H1 (cell line): ENCODE measurements around the gene SMAD7. TPM values are rescaled to one million over a fixed set of nuclear protein-coding genes. Genes with fewer than 3 reads are reported as not detected.

Experiments
- CTCF ChIA-PET: fragments of 300-600 bp; sonication (Branson Sonifier 250); formaldehyde crosslinking; loops from one replicate; lab custom pipeline; 2021; ENCODE audit not compliant: partially characterized antibody; lab: Charles Lee
- POLR2A ChIA-PET: fragments of 300-600 bp; sonication (Branson Sonifier 250); formaldehyde crosslinking; loops from one replicate; lab custom pipeline; 2021; ENCODE audit warnings: inconsistent platforms; ENCODE audit not compliant: partially characterized antibody; lab: Charles Lee
- DNase-seq, 2 experiments: peaks; one replicate each; pipeline versions ENCODE4 v3.0.0 to v3.0.0-alpha.2; 2010 to 2022; ENCODE audit warnings: low spot score in 2 of 2, low read depth in 1 of 2, mixed read lengths in 1 of 2
- FAIRE-seq: peaks from 2 replicates; lab custom pipeline; 2011; peaks lifted over from hg19 to GRCh38; lab: Jason Lieb, UNC
- H2AFZ ChIP-seq: 2 replicates; pipeline ENCODE4 v1.8.1; 2012; ENCODE audit warnings: low read length, inconsistent platforms
- H2AK5ac ChIP-seq: 2 replicates; pipeline ENCODE4 v1.6.1; 2013; ENCODE audit warnings: low read depth, low read length
- H2BK120ac ChIP-seq: replicated peaks from 2 replicates; pipeline ENCODE3; 2013; ENCODE audit warnings: low read depth, low read length, inconsistent platforms
- H2BK12ac ChIP-seq: 2 replicates; pipeline ENCODE4 v1.6.1; 2013; ENCODE audit warnings: low read depth, low read length
- H2BK15ac ChIP-seq: 2 replicates; pipeline ENCODE4 v1.6.1; 2013; ENCODE audit warnings: low read length
- H2BK20ac ChIP-seq: 2 replicates; pipeline ENCODE4 v1.6.1; 2013; ENCODE audit warnings: low read length
- H2BK5ac ChIP-seq: 2 replicates; pipeline ENCODE4 v1.6.1; 2013; ENCODE audit warnings: low read depth, low read length
- H3K14ac ChIP-seq: 2 replicates; pipeline ENCODE4 v1.6.1; 2013; ENCODE audit warnings: inconsistent platforms; ENCODE audit not compliant: insufficient read length
- H3K18ac ChIP-seq: 2 replicates; pipeline ENCODE4 v1.6.1; 2013; ENCODE audit warnings: low read length; ENCODE audit errors: extremely low read depth
- H3K23ac ChIP-seq: 2 replicates; pipeline ENCODE4 v1.6.1; 2013; ENCODE audit warnings: inconsistent platforms; ENCODE audit not compliant: insufficient read length
- H3K23me2 ChIP-seq: 2 replicates; pipeline ENCODE4 v1.6.1; 2013; ENCODE audit warnings: low read depth, low read length
- H3K27ac ChIP-seq: 2 replicates; pipeline ENCODE4 v1.6.1; 2011; ENCODE audit warnings: low read depth, low read length, inconsistent platforms
- H3K27me3 ChIP-seq, 4 experiments: replicated peaks in 1 of 4; 1 replicate in 1 of 4; 2 replicates in 3 of 4; pipeline versions ENCODE4 v1.6.1 to v1.8.1; 2011 to 2013; ENCODE audit warnings: low read length in 3 of 4, mild to moderate bottlenecking in 3 of 4, inconsistent platforms in 2 of 4, mixed read lengths in 2 of 4, moderate library complexity in 1 of 4; ENCODE audit not compliant: control insufficient read depth in 3 of 4, insufficient read depth in 3 of 4; ENCODE audit errors: extremely low read depth in 1 of 4
- H3K36me3 ChIP-seq, 4 experiments: 2 replicates each; pipeline versions ENCODE4 v1.6.1 to v1.8.1; 2011 to 2013; ENCODE audit warnings: mild to moderate bottlenecking in 4 of 4, low read length in 3 of 4, moderate library complexity in 2 of 4, control low read depth in 1 of 4, inconsistent platforms in 1 of 4; ENCODE audit not compliant: insufficient read depth in 4 of 4, control insufficient read depth in 2 of 4
- H3K4ac ChIP-seq: replicated peaks from 2 replicates; pipeline ENCODE3; 2013; ENCODE audit warnings: low read length, low read depth, mixed read lengths, inconsistent platforms; ENCODE audit not compliant: insufficient read length
- H3K4me1 ChIP-seq, 4 experiments: replicated peaks in 1 of 4; 1 replicate in 1 of 4; 2 replicates in 3 of 4; pipeline versions ENCODE4 v1.6.1 to v1.8.1; 2011 to 2013; ENCODE audit warnings: low read length in 3 of 4, inconsistent platforms in 2 of 4, mixed read lengths in 1 of 4; ENCODE audit not compliant: insufficient read depth in 4 of 4, control insufficient read depth in 3 of 4
- H3K4me2 ChIP-seq, 2 experiments: 2 replicates each; pipeline versions ENCODE4 v1.6.1 to v1.8.1; 2011 to 2013; ENCODE audit warnings: low read depth in 2 of 2, low read length in 2 of 2, control low read depth in 1 of 2, inconsistent platforms in 1 of 2, mild to moderate bottlenecking in 1 of 2; ENCODE audit not compliant: insufficient read depth in 1 of 2
- H3K4me3 ChIP-seq, 4 experiments: fragments of 200-600, 300-600 bp in 1 of 4; sonication (generic), shearing (Covaris generic), sonication (Bioruptor Twin) in 1 of 4; 2 replicates each; pipeline versions ENCODE4 v1.5.1 to v1.8.1; 2011 to 2016; ENCODE audit warnings: low read length in 4 of 4, low read depth in 3 of 4, control low read depth in 2 of 4, inconsistent platforms in 2 of 4, mild to moderate bottlenecking in 2 of 4, mixed read lengths in 1 of 4, moderate library complexity in 1 of 4; ENCODE audit not compliant: insufficient read depth in 2 of 4; ENCODE audit errors: extremely low read depth in 1 of 4
- H3K56ac ChIP-seq: replicated peaks from 2 replicates; pipeline ENCODE3; 2013; ENCODE audit warnings: low read depth, mild to moderate bottlenecking, mixed read lengths, low read length, inconsistent platforms; ENCODE audit not compliant: insufficient read length
- H3K79me1 ChIP-seq: 2 replicates; pipeline ENCODE4 v1.6.1; 2013; ENCODE audit warnings: low read depth, low read length, control low read depth
- H3K79me2 ChIP-seq, 2 experiments: 2 replicates each; pipeline versions ENCODE4 v1.6.1 to v1.8.1; 2012 to 2013; ENCODE audit warnings: low read length in 2 of 2, mild to moderate bottlenecking in 2 of 2, inconsistent platforms in 1 of 2; ENCODE audit not compliant: insufficient read depth in 2 of 2, control insufficient read depth in 1 of 2
- H3K9ac ChIP-seq, 4 experiments: replicated peaks in 1 of 4; 1 replicate in 1 of 4; 2 replicates in 3 of 4; pipeline versions ENCODE4 v1.6.1 to v1.8.1; 2011 to 2013; ENCODE audit warnings: low read depth in 3 of 4, low read length in 3 of 4, control low read depth in 2 of 4, mild to moderate bottlenecking in 2 of 4, moderate library complexity in 2 of 4, inconsistent platforms in 1 of 4; ENCODE audit errors: extremely low read depth in 1 of 4
- H3K9me3 ChIP-seq, 2 experiments: 2 replicates each; pipeline versions ENCODE4 v1.6.1 to v1.8.1; 2012 to 2013; ENCODE audit warnings: mild to moderate bottlenecking in 2 of 2, moderate library complexity in 2 of 2, control low read depth in 1 of 2, inconsistent platforms in 1 of 2, low read depth in 1 of 2, low read length in 1 of 2, mixed read lengths in 1 of 2; ENCODE audit not compliant: insufficient read depth in 2 of 2
- H4K20me1 ChIP-seq, 2 experiments: replicated peaks in 1 of 2; 2 replicates each; pipeline versions ENCODE3 to v1.8.1; 2011 to 2013; ENCODE audit warnings: inconsistent platforms in 2 of 2, low read length in 2 of 2, mild to moderate bottlenecking in 1 of 2; ENCODE audit not compliant: insufficient read depth in 2 of 2, control insufficient read depth in 1 of 2
- H4K5ac ChIP-seq: 2 replicates; pipeline ENCODE4 v1.6.1; 2013; ENCODE audit warnings: low read length, low read depth, mixed read lengths, inconsistent platforms; ENCODE audit not compliant: insufficient read length
- H4K8ac ChIP-seq: 2 replicates; pipeline ENCODE4 v1.8.0; 2013; ENCODE audit warnings: mild to moderate bottlenecking, moderate library complexity, low read length, inconsistent platforms; ENCODE audit not compliant: insufficient read depth; ENCODE audit errors: extremely low read depth
- H4K91ac ChIP-seq: replicated peaks from 2 replicates; pipeline ENCODE3; 2013; ENCODE audit warnings: low read length, mixed read lengths, inconsistent platforms; ENCODE audit not compliant: insufficient read length
- CEBPB ChIP-seq: IDR thresholded peaks from 2 replicates; pipeline ENCODE4 v1.6.1; 2012; ENCODE audit warnings: low read depth, low read length
- EZH2 ChIP-seq: fragments of 200-600 bp; sonication (generic); IDR thresholded peaks from 2 replicates; pipeline ENCODE4 v1.7.1; 2012; ENCODE audit warnings: low read depth, mild to moderate bottlenecking, moderate library complexity, low read length, inconsistent platforms; ENCODE audit not compliant: severe bottlenecking
- RAD21 ChIP-seq, 2 experiments: IDR thresholded peaks in 1 of 2; conservative IDR thresholded peaks in 1 of 2; 2 replicates each; pipeline ENCODE4 v1.6.1; 2011; ENCODE audit warnings: low read depth in 2 of 2, low read length in 2 of 2, improper control_type of control experiment in 1 of 2, inconsistent platforms in 1 of 2, mild to moderate bottlenecking in 1 of 2, moderate library complexity in 1 of 2
- SAP30 ChIP-seq: fragments of 300-600 bp; sonication (generic); IDR thresholded peaks from 2 replicates; pipeline ENCODE4 v1.7.1; 2012; ENCODE audit warnings: low read length, moderate library complexity, mild to moderate bottlenecking, inconsistent platforms; ENCODE audit not compliant: insufficient read depth, insufficient replicate concordance
- SIX5 ChIP-seq: IDR thresholded peaks from 2 replicates; pipeline ENCODE4 v1.6.1; 2011; ENCODE audit warnings: mild to moderate bottlenecking, low read depth, low read length
- SP1 ChIP-seq: IDR thresholded peaks from 2 replicates; pipeline ENCODE4 v1.6.1; 2011; ENCODE audit warnings: low read depth, low read length
- YY1 ChIP-seq: IDR thresholded peaks from 2 replicates; pipeline ENCODE4 v1.6.1; 2011; ENCODE audit warnings: low read depth, mild to moderate bottlenecking, low read length
- WGBS, 2 experiments: shearing (Covaris generic) in 1 of 2; methylation state at CpG; one replicate each; pipeline versions ENCODE4 v1.1.6 to v1.1.7; 2013 to 2015; ENCODE audit warnings: low lambda C conversion rate in 2 of 2, mixed read lengths in 2 of 2, inconsistent platforms in 1 of 2, low coverage in 1 of 2, missing lambda C conversion rate in 1 of 2; ENCODE audit not compliant: insufficient replicate concordance in 2 of 2, insufficient coverage in 1 of 2, insufficient read length in 1 of 2; ENCODE audit errors: extremely low coverage in 1 of 2, missing lambda C conversion rate in 1 of 2; 5-methylcytosine and 5-hydroxymethylcytosine counted together
- polyA plus RNA-seq, 7 experiments: library from polyadenylated mRNA; depleted of rRNA in 3 of 7; stranded (reverse) in 5 of 7; unstranded in 2 of 7; fragments of >200 nt in 5 of 7; fragments of 200-250 nt in 2 of 7; gene quantifications; 1 replicate in 5 of 7; 2 replicates in 1 of 7; 4 replicates in 1 of 7; pipeline versions ENCODE4 v1.2.1 to v1.2.3, GENCODE V29; 2011 to 2013; ENCODE audit warnings: missing spikeins in 2 of 7, mixed read lengths in 2 of 7
- total RNA-seq: library from RNA; stranded (reverse); fragmentation: NEBNext Ultra II Directional; extraction: Animal tissue kit (Norgen Biotek cat#: 25700); gene quantifications from 2 replicates; pipeline ENCODE4 v1.2.1, GENCODE V29; 2021
- TF ChIP-seq, protein P1 (sequence below): IDR thresholded peaks from 2 replicates; pipeline ENCODE4 v1.6.1; 2011; ENCODE audit warnings: low read depth, mild to moderate bottlenecking, low read length; ENCODE audit not compliant: insufficient read depth

SMAD7 gene
- total and polyA plus RNA-seq, 2 of the 8 experiments (the other 6 are each of a cell fraction or from before 2014, with no cell fraction given), result 6.5 to 15.5 TPM

DNA sequence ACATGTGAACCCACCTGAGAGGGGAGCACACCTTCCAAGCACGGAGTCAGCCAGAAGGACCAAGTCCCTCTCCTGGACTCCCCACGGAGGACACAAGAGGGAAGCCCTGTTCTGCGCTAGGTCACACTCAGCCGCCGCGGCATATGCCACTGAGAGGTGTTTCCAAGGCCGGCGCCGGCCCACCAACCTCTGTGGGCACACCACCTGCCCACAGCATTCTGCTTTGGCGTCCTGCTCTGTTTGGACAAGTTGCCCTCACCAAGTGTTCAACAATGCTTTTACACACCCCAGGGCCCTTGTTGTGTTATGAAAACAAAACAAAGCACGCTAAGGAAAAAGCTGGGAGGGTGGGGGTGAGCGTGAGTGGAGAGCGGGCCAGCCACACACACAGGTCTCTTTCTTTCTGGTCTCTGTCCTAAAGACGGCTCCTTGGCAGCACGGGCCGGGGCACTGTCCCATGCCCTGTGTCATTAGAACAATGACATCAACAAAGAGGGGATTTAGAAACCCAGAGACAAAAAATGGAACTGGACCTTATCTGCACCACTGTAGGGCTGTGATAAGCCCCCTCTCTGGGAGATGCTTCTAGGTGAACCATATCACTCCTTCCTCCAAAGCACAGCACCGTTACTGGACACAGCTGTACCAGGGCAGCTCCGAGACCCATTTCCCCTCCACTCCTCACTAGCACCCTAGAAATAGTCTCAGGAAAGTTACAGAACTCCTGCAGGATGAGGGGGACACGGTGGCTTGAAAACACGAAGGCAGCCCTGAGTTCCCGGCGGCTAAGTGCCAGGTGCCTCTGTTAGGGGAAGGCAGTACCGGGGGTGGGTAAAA is 17.0 kb downstream of the SMAD7 start:
- H2BK15ac ChIP-seq, result 0 out of 2 replicates have a peak overlapping the region, but pooled peaks have one; percentile 72
- H3K4me1 ChIP-seq, result peaks cover 29 to 63% (median 45%) of the 10 kb centered on the region in 4 experiments
- no peak overlapping the region for H4K91ac ChIP-seq
- TF ChIP-seq RAD21 (IDR thresholded peaks at IDR 0.05 in 1 of 2, conservative IDR thresholded peaks at IDR 0.05 in 1 of 2; ENCODE audit: low read depth in 2 of 2, low read length in 2 of 2) (no peak), SIX5 (no peak), SAP30 (no peak), CEBPB (no peak), YY1 (no peak), SP1 (no peak), EZH2 (no peak)
- TF ChIP-seq, protein P1, sequence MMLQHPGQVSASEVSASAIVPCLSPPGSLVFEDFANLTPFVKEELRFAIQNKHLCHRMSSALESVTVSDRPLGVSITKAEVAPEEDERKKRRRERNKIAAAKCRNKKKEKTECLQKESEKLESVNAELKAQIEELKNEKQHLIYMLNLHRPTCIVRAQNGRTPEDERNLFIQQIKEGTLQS, result no peak
- H4K8ac ChIP-seq, result no peak overlapping the region
- no peaks in the 10 kb centered on the region for H3K36me3 ChIP-seq
- CTCF ChIA-PET, result interaction anchor here (0.7 to 2.2 kb wide), 8 partner anchors 9 to 304 kb away, joined by 3 to 7 read pairs (median 4); no protein-coding TSS in a partner anchor
- POLR2A ChIA-PET, result interaction anchor here (0.8 to 1.5 kb wide), 7 partner anchors 10 to 30 kb away, joined by 3 to 5 read pairs (median 3); no protein-coding TSS in a partner anchor
- H3K79me2 ChIP-seq, result peaks cover 19 to 96% of the 10 kb centered on the region in 2 experiments
- no peaks in the 10 kb centered on the region for H3K23me2 ChIP-seq
- no peak overlapping the region for H3K27ac ChIP-seq
- H2AFZ ChIP-seq, result no peak overlapping the region
- H2BK12ac ChIP-seq, result peak overlapping the region; percentile 60
- no peak overlapping the region for H3K4ac ChIP-seq
- H3K79me1 ChIP-seq, result peaks cover 10% of the 10 kb centered on the region
- no peaks in the 10 kb centered on the region for H3K9me3 ChIP-seq
- H3K18ac ChIP-seq, result peak overlapping the region; percentile 62; the same call in 1 of the 2 replicates
- no peak for DNase-seq
- H4K20me1 ChIP-seq, result peaks cover 0 to 12% of the 10 kb centered on the region in 2 experiments
- no peak overlapping the region for H3K56ac ChIP-seq
- H2AK5ac ChIP-seq, result no peak overlapping the region
- WGBS, 2 experiments, result 89% methylated on average over 23 of the region's 23 CpGs; no CpG with 5 or more reads in 1 of the 2 experiments
- H3K23ac ChIP-seq, result no peak overlapping the region
- H3K4me2 ChIP-seq, result no peak overlapping the region
- no peaks in the 10 kb centered on the region for H3K27me3 ChIP-seq
- no peak overlapping the region for H3K9ac ChIP-seq
- H3K14ac ChIP-seq, result no peak overlapping the region
- no peak overlapping the region for H3K4me3 ChIP-seq
- H2BK20ac ChIP-seq, result 0 out of 2 replicates have a peak overlapping the region, but pooled peaks have one; percentile 72
- no peak overlapping the region for H4K5ac ChIP-seq
- no peak for FAIRE-seq
- H2BK120ac ChIP-seq, result no peak overlapping the region
- peak overlapping the region; percentile 81; the same call in 1 of the 2 replicates for H2BK5ac ChIP-seq
